Stimulated activated naive CD8-positive, alpha-beta T cell treated with anti-CD3 and anti-CD28 coated beads, Interleukin-15, amount 100 ng/mL, for 72 hours (primary cell): ENCODE measurements around the gene ACOT4.
"Not testable (repeated sequence)": the region's sequence is repeated elsewhere in the genome, so short reads cannot be mapped to it uniquely, and the experiment has no call there.

Experiments
- ATAC-seq: fragments of 150-1000 bp; cut with Tn5 transposase; 2 replicates; pipeline ENCODE4 v1.10.0; 2021; ENCODE audit warnings: mild to moderate bottlenecking, moderate library complexity
- DNase-seq, 2 donors: peaks; one replicate each; pipeline ENCODE4 v3.0.0; 2021 to 2022
- H3K27ac Mint-ChIP-seq, 2 donors: one replicate each; pipeline ENCODE4 v1.8.0; 2022; ENCODE audit warnings: mild to moderate bottlenecking in 2 of 2, mixed read lengths in 2 of 2, moderate library complexity in 2 of 2
- H3K27me3 Mint-ChIP-seq: one replicate; pipeline ENCODE4 v1.8.0; 2022; ENCODE audit warnings: mixed read lengths
- H3K4me1 Mint-ChIP-seq: one replicate; pipeline ENCODE4 v1.8.0; 2022; ENCODE audit warnings: mild to moderate bottlenecking, mixed read lengths
- H3K4me3 Mint-ChIP-seq, 2 donors: one replicate each; pipeline ENCODE4 v1.8.0; 2022; ENCODE audit warnings: mild to moderate bottlenecking in 2 of 2, mixed read lengths in 2 of 2, moderate library complexity in 1 of 2
- H3K9me3 Mint-ChIP-seq, 2 donors: one replicate each; pipeline ENCODE4 v1.8.0; 2022; ENCODE audit warnings: mixed read lengths in 2 of 2

Gene ACOT4

DNA sequence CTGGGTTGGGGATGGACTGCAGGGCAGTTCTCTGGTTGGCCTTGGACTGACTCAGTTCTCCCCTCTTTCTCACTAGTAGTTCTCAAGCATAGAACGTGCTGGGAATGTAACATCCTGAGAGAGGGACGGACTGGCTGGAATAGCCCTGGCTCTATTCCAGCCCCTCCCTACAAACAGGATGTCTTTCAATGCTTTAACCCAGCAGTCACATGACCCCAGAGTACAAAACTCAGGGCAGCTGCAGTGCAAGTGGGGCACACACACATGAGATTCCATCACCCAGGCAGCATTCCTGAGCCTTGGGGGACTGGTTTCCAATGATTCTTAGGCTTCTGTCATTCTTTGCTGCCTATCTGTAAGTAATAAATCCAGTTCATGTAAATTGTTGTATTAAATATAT is 19.0 kb downstream of the ACOT4 start:
- Mint-ChIP-seq H3K9me3 (no peaks in the 10 kb centered on the region), H3K27me3 (peaks cover 5% of the 10 kb centered on the region), H3K4me3 (no peak overlapping the region), H3K27ac (no peak overlapping the region), H3K4me1 (peaks cover 4% of the 10 kb centered on the region)
- DNase-seq (no peak), ATAC-seq (no peak)

DNA sequence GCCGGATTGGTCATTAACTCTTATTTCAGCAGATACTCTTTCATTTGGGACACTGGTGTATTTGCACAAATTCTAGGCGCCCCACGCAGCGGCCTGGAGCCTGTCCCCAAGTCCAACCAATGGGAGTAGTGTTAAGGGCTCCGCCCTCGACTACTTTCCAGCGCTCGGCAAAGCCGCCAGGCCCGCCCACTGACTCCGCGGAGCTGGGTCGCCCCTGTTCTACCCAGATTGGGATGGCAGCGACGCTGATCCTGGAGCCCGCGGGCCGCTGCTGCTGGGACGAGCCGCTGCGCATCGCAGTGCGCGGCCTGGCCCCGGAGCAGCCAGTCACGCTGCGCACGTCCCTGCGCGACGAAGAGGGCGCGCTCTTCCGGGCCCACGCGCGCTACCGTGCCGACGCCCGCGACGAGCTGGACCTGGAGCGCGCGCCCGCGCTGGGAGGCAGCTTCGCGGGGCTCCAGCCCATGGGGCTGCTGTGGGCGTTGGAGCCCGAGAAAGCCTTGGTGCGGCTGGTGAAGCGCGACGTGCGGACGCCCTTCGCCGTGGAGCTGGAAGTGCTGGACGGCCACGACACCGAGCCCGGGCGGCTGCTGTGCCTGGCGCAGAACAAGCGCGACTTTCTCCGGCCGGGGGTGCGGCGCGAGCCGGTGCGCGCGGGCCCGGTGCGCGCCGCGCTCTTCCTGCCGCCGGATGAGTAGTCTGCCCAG is 20.8 kb downstream of the ACOT4 start, which contains the start of gene ACOT6:
ACOT6 (plus strand) TSS at position 179 of the 707 bp plus-strand sequence; CDS start at position 234, 55 bp downstream.
- no peaks in the 10 kb centered on the region for H3K9me3 Mint-ChIP-seq
- ATAC-seq (peak; percentile 95), DNase-seq (peak; percentile 56 to 69)
- H3K4me1 Mint-ChIP-seq, result peaks cover 4% of the 10 kb centered on the region
- H3K27me3 Mint-ChIP-seq, result peaks cover 5% of the 10 kb centered on the region
- peak within 1 kb of the TSS; percentile 84 to 91 for H3K4me3 Mint-ChIP-seq
- H3K27ac Mint-ChIP-seq, result no peak within 1 kb of the TSS

DNA sequence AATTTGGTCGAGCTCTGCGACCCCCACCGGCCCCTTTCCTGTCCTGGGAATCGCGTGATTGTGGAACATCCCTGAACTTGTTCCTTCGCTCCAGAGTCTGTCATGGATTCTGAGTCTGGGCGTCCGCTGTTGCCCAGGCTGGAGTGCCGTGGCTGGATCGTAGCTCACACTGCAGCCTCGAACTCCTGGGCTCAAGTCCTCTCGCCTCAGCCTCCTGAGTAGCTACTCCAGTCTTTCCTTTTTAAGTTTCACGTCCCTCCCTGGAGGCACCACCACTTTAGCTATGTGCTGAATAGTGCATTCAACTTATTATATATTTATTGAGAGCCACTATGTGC is 21.3 kb downstream of the ACOT4 start:
- DNase-seq (no peak), ATAC-seq (peak; percentile 11)
- H3K27ac Mint-ChIP-seq, result no peak overlapping the region

DNA sequence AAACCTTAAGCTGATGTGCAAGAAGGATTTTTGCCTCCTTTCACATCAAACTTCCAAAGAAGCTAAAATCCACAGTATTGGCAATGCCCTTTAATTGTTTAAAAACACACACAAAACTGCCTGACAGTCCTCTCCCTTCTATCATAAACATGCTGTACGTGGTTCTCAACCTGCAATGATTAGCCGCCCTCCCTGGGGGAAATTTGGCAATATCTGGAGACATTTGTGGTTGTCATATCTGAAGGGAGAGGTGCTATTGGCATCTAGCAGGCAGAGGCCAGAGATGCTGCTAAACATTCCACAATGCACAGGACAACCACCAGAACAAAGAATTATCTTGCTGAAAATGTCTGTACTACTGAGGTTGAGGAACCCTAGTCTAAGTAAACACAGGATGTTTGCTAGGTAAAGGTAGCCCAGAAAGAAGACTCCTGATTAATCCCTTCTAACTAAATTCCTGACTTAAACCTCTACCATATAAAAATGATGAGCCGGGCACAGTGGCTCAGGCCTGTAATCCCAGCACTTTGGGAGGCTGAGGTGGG is 21.8 kb downstream of the ACOT4 start:
- Mint-ChIP-seq H3K4me1 (peaks cover 4% of the 10 kb centered on the region), H3K27me3 (peaks cover 5% of the 10 kb centered on the region), H3K27ac (no peak overlapping the region), H3K4me3 (peak overlapping the region; percentile 84 to 91), H3K9me3 (no peaks in the 10 kb centered on the region)
- DNase-seq (no peak), ATAC-seq (no peak)

More for the DNA sequence above, 21.3 kb downstream of the ACOT4 start:
- Mint-ChIP-seq H3K9me3 (no peaks in the 10 kb centered on the region), H3K4me3 (peak overlapping the region; percentile 84 to 91), H3K27me3 (peaks cover 5% of the 10 kb centered on the region), H3K4me1 (peaks cover 4% of the 10 kb centered on the region)

DNA sequence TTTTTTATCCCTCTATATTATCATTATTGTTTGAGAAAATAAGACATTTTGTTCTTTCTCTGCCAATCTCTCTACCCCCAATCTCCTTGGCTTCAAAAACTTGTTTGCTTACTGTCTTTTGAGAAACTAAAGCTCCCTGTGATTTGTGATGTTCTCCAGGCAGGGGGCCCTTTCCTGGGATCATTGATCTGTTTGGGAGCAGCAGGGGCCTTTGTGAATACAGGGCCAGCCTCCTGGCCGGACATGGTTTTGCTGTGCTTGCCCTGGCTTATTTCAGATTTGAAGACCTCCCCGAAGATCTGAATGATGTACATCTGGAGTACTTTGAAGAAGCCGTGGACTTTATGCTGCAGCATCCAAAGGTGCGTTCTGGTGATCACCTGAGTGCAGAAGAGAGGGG is 25.2 kb downstream of the ACOT4 start:
- ATAC-seq (no peak), DNase-seq (no peak)
- Mint-ChIP-seq H3K9me3 (no peaks in the 10 kb centered on the region), H3K4me3 (no peak overlapping the region), H3K4me1 (peaks cover 4% of the 10 kb centered on the region), H3K27me3 (peaks cover 5% of the 10 kb centered on the region), H3K27ac (peak overlapping the region in 1 of 2 donors; percentile 57)

DNA sequence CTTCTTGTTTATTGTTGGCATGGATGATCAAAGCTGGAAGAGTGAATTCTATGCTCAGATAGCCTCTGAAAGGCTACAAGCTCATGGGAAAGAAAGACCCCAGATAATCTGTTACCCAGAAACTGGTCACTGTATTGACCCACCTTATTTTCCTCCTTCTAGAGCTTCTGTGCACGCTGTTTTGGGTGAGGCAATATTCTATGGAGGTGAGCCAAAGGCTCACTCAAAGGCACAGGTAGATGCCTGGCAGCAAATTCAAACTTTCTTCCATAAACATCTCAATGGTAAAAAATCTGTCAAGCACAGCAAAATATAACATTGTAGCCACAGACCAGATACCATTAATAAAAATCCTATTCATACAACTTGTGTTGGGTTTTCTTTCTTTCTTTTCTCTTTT is 27.9 kb downstream of the ACOT4 start:
- Mint-ChIP-seq H3K27ac (no peak overlapping the region), H3K9me3 (no peaks in the 10 kb centered on the region), H3K4me1 (no peaks in the 10 kb centered on the region), H3K27me3 (no peaks in the 10 kb centered on the region), H3K4me3 (no peak overlapping the region)
- DNase-seq (no peak), ATAC-seq (no peak)

DNA sequence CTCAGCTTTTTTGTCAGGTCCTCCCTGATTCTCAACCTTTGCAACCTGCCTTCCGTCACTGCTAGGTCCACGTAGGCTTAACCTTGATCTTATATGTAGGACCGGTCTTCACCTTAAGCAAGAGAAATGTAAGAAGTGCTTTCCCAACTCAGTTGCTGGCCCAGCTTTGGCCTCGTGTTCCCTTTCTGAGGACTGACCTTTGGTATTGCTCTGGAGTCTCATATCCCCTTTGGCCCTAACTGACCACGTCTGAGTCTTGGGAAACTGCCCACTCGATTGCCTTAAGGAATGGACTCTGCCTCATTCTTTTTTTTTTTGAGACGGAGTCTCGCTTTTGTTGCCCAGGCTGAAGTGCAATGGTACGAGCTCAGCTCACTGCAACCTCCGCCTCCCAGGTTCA is 28.6 kb downstream of the ACOT4 start:
- ATAC-seq, result no peak
- Mint-ChIP-seq H3K4me3 (no peak overlapping the region), H3K4me1 (no peaks in the 10 kb centered on the region), H3K9me3 (no peaks in the 10 kb centered on the region), H3K27ac (no peak overlapping the region), H3K27me3 (no peaks in the 10 kb centered on the region)
- DNase-seq, result no peak

DNA sequence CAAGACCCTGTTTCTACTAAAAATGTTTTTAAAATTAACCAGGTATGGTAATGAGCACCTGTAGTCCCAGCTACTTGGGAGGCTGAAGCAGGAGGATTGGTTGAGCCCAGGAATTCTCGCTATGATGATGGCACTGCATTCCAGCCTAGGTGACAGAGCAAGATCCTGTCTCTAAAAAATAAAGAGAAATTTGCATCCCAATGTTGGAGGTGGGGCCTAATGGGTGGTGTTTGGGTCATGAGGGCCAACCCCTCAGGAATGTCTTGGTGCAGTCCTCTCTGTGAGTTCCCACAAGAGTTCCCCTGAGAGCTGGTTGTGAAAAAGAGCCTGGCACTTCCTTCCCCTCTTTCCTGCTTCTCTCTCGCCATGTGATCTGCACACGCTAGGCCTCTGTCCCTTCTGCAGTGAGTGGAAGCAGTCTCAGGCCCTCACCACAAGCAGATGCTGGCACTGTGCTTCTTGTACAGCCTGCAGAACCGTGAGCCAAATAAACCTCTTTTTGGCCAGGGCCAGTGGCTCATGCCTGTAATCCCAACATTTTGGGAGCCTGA is 31.9 kb downstream of the ACOT4 start:
- Mint-ChIP-seq H3K4me3 (no peak overlapping the region), H3K27ac (no peak overlapping the region), H3K9me3 (no peaks in the 10 kb centered on the region), H3K27me3 (no peaks in the 10 kb centered on the region), H3K4me1 (no peaks in the 10 kb centered on the region)
- ATAC-seq (no peak), DNase-seq (no peak)

DNA sequence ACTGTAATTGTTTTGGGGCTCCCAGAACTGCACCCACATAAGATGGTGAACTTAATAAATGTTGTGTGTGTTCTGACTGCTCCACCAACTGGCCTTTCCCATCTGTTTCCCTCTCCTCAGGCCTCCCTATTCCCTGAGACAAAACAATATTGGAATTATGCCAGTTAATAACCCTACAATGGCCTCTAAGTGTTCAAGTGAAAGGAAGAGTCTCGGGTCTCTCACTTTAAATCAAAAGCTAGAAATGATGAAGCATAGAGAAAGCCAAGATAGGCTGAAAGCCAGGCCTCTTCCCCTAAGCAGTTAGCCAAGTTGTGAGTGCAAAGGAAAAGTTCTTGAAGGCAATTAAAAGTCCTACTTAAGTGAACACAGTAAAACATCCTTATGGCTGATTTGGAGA is 34.0 kb downstream of the ACOT4 start:
- no peak overlapping the region for H3K4me3 Mint-ChIP-seq
- peaks cover 7% of the 10 kb centered on the region for H3K27me3 Mint-ChIP-seq
- DNase-seq, result no peak
- no peaks in the 10 kb centered on the region for H3K9me3 Mint-ChIP-seq
- no peaks in the 10 kb centered on the region for H3K4me1 Mint-ChIP-seq
- ATAC-seq, result no peak
- H3K27ac Mint-ChIP-seq, result no peak overlapping the region

DNA sequence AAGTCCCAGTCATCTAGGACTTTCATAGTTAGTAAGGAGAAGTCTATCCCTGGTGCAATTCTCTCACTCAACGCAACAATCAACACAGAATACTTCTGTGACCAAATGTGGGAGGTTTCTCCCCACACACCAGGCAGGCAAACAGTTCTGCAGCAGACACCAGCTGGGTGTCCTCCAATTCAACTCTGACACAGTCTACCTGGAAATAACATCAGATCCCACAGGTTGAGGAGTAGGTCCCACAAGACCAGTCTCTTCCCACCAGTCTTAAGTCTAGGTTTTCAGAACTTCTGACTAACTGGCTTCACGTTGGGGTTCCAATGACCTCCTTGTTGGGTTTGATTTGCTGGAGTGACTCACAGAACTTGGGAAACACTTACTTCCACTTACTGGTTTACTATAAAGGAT is 35.5 kb downstream of the ACOT4 start:
- no peak for ATAC-seq
- Mint-ChIP-seq H3K4me1 (no peaks in the 10 kb centered on the region), H3K27ac (no peak overlapping the region), H3K27me3 (peaks cover 9% of the 10 kb centered on the region), H3K9me3 (no peaks in the 10 kb centered on the region), H3K4me3 (no peak overlapping the region)
- DNase-seq, result no peak

DNA sequence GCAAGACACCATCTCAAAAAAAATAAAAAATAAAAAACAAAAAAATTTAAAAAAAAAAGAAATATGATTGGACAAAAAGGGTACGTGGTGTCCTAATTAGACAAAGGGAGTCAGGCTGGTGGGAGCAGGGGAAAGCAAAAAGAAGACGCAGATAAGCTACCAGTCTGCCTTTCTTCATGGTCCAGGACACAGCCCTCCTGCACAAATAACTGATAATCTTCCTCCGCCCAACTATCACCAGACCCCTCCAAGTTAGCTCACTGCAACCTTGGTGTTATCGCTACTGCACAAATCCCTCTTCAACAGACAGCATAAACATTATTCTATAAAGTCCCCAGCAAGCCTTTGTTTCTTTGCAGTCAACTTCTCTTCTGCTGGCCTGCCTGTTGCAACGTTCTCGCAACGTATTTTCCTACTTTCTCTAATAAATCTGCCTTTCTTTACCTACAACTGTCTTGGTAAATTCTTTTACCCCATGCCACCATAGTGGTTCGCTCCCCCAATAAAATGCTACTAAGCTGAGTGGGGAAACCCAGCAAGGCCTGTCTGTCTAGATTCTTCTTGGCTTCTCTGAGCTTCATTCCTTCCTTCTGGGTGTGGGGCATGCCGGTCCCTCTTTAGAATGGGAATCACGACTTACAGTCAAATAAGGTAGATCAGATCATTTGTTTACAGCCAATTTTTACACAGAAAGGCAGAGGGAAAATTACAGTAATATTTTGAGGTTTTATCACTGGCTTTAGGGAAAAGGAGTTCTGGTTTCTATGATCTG is 38.5 kb downstream of the ACOT4 start:
- no peaks in the 10 kb centered on the region for H3K9me3 Mint-ChIP-seq
- H3K27ac Mint-ChIP-seq, result no peak overlapping the region
- peaks cover 18% of the 10 kb centered on the region for H3K4me1 Mint-ChIP-seq
- H3K27me3 Mint-ChIP-seq, result peaks cover 23% of the 10 kb centered on the region
- DNase-seq (no peak), ATAC-seq (no peak)
- no peak overlapping the region for H3K4me3 Mint-ChIP-seq

DNA sequence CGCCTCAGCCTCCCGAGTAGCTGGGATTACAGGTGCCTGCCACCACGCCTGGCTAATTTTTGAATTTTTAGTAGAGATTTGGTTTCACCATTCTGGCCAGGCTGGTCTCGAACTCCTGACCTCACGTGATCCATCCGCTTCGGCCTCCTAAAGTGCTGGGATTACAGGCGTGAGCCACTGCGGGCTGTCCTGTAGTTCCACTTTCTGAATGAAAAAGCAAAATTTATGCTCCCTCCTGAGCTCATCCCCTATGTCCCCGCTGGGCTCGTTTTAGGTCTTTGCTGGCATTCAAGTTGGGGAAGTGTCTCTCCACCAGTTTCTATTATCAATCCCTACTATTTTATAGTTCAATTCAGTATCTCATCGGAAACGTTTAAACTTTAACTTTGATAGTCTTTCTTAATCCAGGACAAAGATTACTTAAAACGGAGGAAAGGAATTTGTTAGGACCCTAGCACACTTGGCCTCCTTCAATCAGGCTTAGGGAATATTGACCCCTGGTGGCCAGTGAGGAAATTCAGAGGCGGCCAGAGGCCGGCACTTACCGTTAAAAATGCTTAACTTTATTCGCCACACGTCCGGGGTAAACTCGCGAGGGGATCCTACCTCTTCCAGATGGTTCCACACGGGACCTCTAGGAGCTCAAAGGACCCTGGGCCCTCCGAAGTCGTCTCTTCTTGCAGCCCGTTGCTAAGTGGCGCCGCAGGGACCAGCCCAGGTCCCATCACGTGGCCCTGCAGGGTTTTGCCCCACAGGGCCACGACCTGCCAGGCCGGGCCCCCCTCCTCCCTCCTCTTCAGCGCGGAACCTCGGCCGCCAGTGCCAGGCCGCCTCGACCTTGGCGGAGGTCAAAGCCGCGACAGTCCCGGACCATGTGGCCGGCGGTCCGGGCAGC is 41.7 kb downstream of the ACOT4 start:
- H3K9me3 Mint-ChIP-seq, result no peaks in the 10 kb centered on the region
- H3K4me1 Mint-ChIP-seq, result peaks cover 18% of the 10 kb centered on the region
- H3K27ac Mint-ChIP-seq, result peak overlapping the region; percentile 83 to 88
- peak; percentile 62 to 66 for DNase-seq
- peaks cover 23% of the 10 kb centered on the region for H3K27me3 Mint-ChIP-seq
- peak; percentile 91 for ATAC-seq
- peak overlapping the region; percentile 75 to 87 for H3K4me3 Mint-ChIP-seq

DNA sequence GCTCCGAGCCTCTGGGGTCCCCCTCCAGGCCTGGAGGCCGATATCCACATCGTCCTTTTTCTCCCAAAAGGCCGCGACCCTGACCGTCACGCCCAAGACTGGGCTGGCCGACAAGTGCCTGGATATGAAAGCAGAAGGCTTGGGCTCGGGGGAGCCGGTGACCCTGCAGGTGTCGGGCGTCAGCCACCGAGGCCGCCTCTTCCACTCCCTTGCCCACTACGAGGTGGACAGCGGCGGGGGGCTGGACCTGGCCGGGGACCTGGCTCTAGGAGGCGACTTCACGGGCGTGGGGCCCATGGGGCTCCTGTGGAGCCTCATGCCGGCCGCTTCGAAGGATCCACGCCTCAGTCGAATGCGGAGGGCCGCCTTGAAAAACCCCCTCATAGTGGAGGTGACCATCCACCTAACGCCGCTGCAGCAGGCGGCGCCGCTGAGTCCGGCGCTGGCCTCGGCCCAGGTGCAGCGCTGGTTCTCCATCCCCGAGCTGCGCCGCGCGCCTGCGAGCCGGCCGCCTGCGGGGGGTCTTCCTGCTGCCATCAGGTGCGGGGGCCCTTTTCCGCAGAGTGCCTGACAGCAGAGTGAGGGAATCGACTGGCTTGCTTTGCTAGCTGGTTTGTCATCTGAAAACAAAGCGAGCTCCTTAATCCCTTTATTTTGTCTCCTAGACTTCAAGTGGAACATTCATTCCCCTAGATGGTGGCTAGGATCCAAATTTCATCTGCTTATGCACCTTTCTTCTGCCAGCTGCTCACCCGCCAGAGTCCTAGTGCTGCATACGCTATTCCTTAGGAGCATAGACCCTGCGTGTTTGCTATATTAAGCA is 42.5 kb downstream of the ACOT4 start:
- peaks cover 23% of the 10 kb centered on the region for H3K27me3 Mint-ChIP-seq
- ATAC-seq (peak; percentile 41), DNase-seq (peak in 1 of 2 donors; percentile 10)
- no peaks in the 10 kb centered on the region for H3K9me3 Mint-ChIP-seq
- peaks cover 22% of the 10 kb centered on the region for H3K4me1 Mint-ChIP-seq
- peak overlapping the region; percentile 75 to 87 for H3K4me3 Mint-ChIP-seq
- H3K27ac Mint-ChIP-seq, result peak overlapping the region; percentile 83 to 88

DNA sequence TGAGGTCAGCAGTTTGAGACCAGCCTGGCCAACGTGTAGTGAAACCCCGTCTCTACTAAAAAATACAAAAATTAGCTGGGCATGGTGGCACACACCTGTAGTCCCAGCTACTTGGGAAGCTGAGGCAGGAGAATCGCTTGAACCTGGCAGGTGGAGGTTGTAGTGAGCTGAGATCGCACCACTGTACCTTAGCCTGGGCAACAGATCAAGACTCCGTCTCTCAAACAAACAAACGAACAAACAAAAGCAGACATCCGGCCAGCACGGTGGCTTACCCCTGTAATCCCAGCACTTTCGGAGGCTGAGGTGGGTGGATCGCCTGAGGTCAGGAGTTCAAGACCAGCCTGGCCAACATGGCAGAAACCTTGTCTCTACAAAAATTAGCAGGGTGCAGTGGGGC is 44.7 kb downstream of the ACOT4 start:
- not testable (repeated sequence) for H3K9me3 Mint-ChIP-seq, H3K27ac Mint-ChIP-seq, ATAC-seq, DNase-seq, H3K4me3 Mint-ChIP-seq
- Mint-ChIP-seq H3K27me3 (peaks cover 14% of the 10 kb centered on the region), H3K4me1 (peaks cover 25% of the 10 kb centered on the region)
